ENCODE results near the gene KLHL14. TPM values are rescaled to one million over a fixed set of nuclear protein-coding genes. Genes with fewer than 3 reads are reported as not detected.

KLHL14 gene
- total and polyA plus RNA-seq, 10 of the 15 experiments (the other 5 are each of a cell fraction or from before 2014, with no cell fraction given) = 0.03 to 0.05 TPM; not detected in 8

DNA sequence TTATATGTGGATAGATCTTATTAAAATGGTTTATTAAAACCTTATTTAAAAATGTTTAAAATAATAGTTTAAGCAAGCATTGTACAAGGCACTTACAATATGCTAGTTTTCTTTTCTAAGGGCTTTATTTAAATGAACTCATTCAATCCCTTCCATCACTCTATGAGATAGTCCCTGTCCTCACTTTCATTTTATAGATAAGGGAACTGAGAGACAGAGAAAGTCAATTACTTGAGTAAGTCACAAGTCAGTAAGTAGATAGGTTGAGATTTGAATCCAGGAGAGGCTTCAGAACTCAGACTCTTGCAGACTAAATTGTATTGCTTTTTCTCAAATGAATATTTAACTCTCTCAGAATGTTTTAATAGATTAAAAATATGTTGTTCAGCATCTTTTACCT lies 95.2 kb downstream of the KLHL14 start:
- no peaks in the 10 kb centered on the region for H4K20me1 ChIP-seq (ENCODE audit: control insufficient read depth, insufficient read depth)
- BruUV-seq (replicated peaks) = no TSS peak
- in situ Hi-C loops (cut with MboI) = no loop called here
- no peak overlapping the region for H3K4me3 ChIP-seq
- H3K4me1 ChIP-seq (ENCODE audit: control insufficient read depth, insufficient read depth, low read length) = no peaks in the 10 kb centered on the region
- ChIA-PET SMC1A (ENCODE audit: uncharacterized antibody, unreplicated experiment) (no interaction called here), CTCF (no interaction called here), RAD21 (ENCODE audit: unreplicated experiment) (no interaction called here), POLR2A (no interaction called here)
- no peaks in the 10 kb centered on the region for H3K9me3 ChIP-seq (replicated peaks; ENCODE audit: control insufficient read depth, insufficient read depth, low read length)
- intact Hi-C loops (cut with micrococcal nuclease; ENCODE audit: unreplicated experiment) = no loop called here
- H3K27me3 ChIP-seq (replicated peaks in 1 of 2; ENCODE audit: control insufficient read depth in 2 of 2, insufficient read depth in 2 of 2, low read length in 1 of 2) = no peaks in the 10 kb centered on the region
- FAIRE-seq = no peak
- H3K9ac ChIP-seq (ENCODE audit: control insufficient read depth, insufficient read depth, low read length) = no peak overlapping the region
- H3K27ac ChIP-seq (ENCODE audit: control insufficient read depth, insufficient read depth) = no peak overlapping the region
- TF ChIP-seq, protein P1, sequence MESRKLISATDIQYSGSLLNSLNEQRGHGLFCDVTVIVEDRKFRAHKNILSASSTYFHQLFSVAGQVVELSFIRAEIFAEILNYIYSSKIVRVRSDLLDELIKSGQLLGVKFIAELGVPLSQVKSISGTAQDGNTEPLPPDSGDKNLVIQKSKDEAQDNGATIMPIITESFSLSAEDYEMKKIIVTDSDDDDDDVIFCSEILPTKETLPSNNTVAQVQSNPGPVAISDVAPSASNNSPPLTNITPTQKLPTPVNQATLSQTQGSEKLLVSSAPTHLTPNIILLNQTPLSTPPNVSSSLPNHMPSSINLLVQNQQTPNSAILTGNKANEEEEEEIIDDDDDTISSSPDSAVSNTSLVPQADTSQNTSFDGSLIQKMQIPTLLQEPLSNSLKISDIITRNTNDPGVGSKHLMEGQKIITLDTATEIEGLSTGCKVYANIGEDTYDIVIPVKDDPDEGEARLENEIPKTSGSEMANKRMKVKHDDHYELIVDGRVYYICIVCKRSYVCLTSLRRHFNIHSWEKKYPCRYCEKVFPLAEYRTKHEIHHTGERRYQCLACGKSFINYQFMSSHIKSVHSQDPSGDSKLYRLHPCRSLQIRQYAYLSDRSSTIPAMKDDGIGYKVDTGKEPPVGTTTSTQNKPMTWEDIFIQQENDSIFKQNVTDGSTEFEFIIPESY (IDR thresholded peaks at IDR 0.05) = no peak
- TF ChIP-seq HDGF (IDR thresholded peaks at IDR 0.05) (no peak), ZNF207 (IDR thresholded peaks at IDR 0.05; ENCODE audit: borderline replicate concordance) (no peak), RAD51 (IDR thresholded peaks at IDR 0.05) (no peak), ZZZ3 (IDR thresholded peaks at IDR 0.05; ENCODE audit: control insufficient read depth, insufficient read length, low read depth) (no peak), BMI1 (IDR thresholded peaks at IDR 0.05; ENCODE audit: borderline replicate concordance) (no peak), FOS (IDR thresholded peaks at IDR 0.05; ENCODE audit: borderline replicate concordance, extremely low read depth, insufficient read length) (no peak)
- TF ChIP-seq, protein P2, sequence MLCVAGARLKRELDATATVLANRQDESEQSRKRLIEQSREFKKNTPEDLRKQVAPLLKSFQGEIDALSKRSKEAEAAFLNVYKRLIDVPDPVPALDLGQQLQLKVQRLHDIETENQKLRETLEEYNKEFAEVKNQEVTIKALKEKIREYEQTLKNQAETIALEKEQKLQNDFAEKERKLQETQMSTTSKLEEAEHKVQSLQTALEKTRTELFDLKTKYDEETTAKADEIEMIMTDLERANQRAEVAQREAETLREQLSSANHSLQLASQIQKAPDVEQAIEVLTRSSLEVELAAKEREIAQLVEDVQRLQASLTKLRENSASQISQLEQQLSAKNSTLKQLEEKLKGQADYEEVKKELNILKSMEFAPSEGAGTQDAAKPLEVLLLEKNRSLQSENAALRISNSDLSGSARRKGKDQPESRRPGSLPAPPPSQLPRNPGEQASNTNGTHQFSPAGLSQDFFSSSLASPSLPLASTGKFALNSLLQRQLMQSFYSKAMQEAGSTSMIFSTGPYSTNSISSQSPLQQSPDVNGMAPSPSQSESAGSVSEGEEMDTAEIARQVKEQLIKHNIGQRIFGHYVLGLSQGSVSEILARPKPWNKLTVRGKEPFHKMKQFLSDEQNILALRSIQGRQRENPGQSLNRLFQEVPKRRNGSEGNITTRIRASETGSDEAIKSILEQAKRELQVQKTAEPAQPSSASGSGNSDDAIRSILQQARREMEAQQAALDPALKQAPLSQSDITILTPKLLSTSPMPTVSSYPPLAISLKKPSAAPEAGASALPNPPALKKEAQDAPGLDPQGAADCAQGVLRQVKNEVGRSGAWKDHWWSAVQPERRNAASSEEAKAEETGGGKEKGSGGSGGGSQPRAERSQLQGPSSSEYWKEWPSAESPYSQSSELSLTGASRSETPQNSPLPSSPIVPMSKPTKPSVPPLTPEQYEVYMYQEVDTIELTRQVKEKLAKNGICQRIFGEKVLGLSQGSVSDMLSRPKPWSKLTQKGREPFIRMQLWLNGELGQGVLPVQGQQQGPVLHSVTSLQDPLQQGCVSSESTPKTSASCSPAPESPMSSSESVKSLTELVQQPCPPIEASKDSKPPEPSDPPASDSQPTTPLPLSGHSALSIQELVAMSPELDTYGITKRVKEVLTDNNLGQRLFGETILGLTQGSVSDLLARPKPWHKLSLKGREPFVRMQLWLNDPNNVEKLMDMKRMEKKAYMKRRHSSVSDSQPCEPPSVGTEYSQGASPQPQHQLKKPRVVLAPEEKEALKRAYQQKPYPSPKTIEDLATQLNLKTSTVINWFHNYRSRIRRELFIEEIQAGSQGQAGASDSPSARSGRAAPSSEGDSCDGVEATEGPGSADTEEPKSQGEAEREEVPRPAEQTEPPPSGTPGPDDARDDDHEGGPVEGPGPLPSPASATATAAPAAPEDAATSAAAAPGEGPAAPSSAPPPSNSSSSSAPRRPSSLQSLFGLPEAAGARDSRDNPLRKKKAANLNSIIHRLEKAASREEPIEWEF (IDR thresholded peaks at IDR 0.05; ENCODE audit: insufficient replicate concordance, low read depth, low read length) = no peak
- no peaks in the 10 kb centered on the region for H3K79me2 ChIP-seq (ENCODE audit: control insufficient read depth, insufficient read depth, low read length)
- DNase-seq (ENCODE audit: low read depth, low spot score) = no peak
- no peaks in the 10 kb centered on the region for H3K36me3 ChIP-seq (ENCODE audit: control insufficient read depth in 2 of 2, insufficient read depth in 2 of 2, low read length in 1 of 2)
- H3K4me2 ChIP-seq (ENCODE audit: control insufficient read depth, insufficient read depth) = no peak overlapping the region
- no peak for ATAC-seq
- no peak overlapping the region for H2AFZ ChIP-seq (ENCODE audit: control insufficient read depth, low read depth, low read length)

Data from GM12878 (cell line).